ENCODE data around the gene P2RX6. TPM values are rescaled to one million over a fixed set of nuclear protein-coding genes. Genes with fewer than 3 reads are reported as not detected.
"Not testable (repeated sequence)": the region's sequence is repeated elsewhere in the genome, so short reads cannot be mapped to it uniquely, and the experiment has no call there.

Gene P2RX6
- total RNA-seq, 2 donors from 2014 or later = 4.6 to 5.5 TPM

DNA sequence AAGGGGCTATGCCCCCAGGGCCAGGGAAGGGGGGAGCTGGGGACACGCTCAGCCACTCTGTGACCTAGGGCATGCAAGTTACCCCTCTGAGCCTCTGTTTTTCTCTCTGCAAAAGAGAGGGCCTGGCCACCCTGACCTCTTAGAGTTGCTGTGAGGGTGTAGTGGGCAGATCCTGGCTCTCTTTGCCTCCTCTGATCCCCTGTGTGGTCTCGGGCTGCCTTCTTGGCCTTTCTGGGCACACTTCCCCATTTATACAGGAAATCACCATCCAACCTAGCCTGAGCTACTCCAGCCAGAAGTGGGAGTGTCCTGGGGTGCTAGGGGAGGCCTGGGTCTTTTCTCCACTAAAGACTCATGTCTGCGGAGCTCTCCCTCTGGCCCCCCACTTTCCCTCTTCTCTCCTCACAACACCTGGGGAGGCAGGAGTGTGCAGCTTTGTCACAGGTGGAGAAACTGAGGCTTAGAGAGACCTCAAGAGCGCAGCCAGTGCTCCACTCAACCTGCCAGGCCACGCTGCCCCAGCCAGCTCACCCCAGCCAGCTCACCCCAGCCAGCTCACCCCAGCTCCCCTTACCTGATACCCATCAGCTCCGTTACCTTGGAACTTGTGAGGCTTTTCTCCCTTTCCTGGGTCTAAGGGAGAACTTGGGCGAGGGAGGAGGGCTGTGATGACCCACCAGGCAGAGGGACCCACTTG is 46.5 kb upstream of the P2RX6 start:
- Histone ChIP-seq H3K27me3 (replicated peaks; ENCODE audit: insufficient read depth) (no peaks in the 10 kb centered on the region), H3K4me1 (replicated peaks) (no peaks in the 10 kb centered on the region), H3K4me3 (no peak overlapping the region), H3K27ac (no peak overlapping the region), H3K36me3 (no peaks in the 10 kb centered on the region), H3K9me3 (no peaks in the 10 kb centered on the region)
- TF ChIP-seq POLR2A (IDR thresholded peaks at IDR 0.05) (no peak), POLR2AphosphoS5 (IDR thresholded peaks at IDR 0.05) (no peak)
- DNase-seq (ENCODE audit: low spot score) = no peak
- intact Hi-C loops (cut with DNase I) = no loop called here
- 67% methylated on average over 7 of the region's 7 CpGs for WGBS

DNA sequence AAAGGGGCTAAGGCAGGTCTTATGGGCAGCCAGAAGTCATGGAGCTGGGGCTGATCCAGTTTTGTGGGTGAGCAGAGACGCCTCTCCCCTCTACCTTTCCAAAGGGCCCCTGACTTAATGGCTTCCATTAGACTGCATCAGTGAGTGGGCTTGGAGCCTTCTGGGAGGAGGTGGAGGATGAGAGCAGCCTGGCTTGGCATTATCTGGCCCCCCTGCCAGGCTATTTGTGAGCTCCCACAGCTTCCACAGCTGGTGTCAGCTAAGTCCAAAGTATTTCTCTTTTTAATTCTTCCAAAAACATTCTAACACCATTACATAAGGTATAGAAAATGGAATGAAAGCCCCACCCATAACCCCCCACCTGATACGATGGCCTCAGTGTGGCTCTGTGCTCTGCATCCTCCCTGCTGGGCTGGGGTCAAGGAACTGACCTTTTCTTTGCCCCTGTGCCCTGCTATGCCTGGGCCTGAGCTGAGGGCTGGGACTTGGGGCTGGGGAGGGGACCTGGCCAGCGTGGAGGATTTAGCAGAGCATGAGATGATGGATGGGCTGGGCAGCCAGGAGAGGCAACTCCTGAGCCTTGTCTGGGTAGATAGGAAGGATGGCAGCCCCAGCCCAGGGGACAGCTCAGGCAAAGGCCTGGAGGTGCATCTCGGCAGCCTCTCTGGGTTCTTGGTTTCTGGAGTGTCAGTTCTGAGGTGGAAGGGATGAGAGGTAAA is 43.9 kb upstream of the P2RX6 start:
- WGBS = 66% methylated on average over 4 of the region's 4 CpGs
- intact Hi-C loops (cut with DNase I) = no loop called here
- H3K27me3 ChIP-seq (replicated peaks; ENCODE audit: insufficient read depth) = no peaks in the 10 kb centered on the region

DNA sequence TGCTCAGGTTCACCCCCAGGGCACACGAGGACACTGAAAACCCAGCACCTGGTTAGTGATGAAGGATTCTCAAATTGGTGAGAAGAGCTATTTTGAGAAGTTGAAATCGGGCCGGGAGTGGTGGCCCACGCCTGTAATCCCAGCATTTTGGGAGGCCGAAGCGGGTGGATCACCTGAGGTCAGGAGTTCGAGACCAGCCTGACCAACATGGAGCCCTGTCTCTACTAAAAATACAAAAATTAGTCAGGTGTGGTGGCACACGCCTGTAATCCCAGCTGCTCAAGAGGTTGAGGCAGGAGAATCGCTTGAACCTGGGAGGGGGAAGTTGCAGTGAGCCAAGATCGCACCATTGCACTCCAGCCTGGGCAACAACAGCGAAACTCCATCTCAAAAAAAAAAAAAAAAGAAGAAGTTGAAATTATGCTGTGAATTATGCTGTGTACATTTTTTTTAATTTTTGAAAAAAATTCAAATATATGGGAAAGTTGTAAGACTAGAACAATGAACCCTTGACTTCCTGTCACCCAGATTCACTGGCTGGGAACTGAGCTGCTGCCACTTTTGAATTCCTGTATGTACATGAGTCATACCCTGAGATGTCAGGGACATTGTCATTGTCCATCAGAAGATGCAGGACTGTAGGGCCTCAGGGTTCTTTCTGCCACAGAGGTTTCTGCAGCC is 42.8 kb upstream of the P2RX6 start:
- intact Hi-C loops (cut with DNase I); H3K27me3 ChIP-seq (replicated peaks; ENCODE audit: insufficient read depth); H3K9me3 ChIP-seq; H3K36me3 ChIP-seq; DNase-seq (ENCODE audit: low spot score); H3K27ac ChIP-seq; H3K4me3 ChIP-seq; H3K4me1 ChIP-seq (replicated peaks): not testable (repeated sequence)
- 80% methylated on average over 11 of the region's 11 CpGs for WGBS

More for the DNA sequence above, 43.9 kb upstream of the P2RX6 start:
- no peak for DNase-seq (ENCODE audit: low spot score)
- Histone ChIP-seq H3K4me1 (replicated peaks) (no peaks in the 10 kb centered on the region), H3K27ac (no peak overlapping the region), H3K4me3 (no peak overlapping the region), H3K36me3 (no peaks in the 10 kb centered on the region), H3K9me3 (no peaks in the 10 kb centered on the region)
- TF ChIP-seq POLR2AphosphoS5 (IDR thresholded peaks at IDR 0.05) (no peak), POLR2A (IDR thresholded peaks at IDR 0.05) (no peak)
- TF ChIP-seq, protein P1, sequence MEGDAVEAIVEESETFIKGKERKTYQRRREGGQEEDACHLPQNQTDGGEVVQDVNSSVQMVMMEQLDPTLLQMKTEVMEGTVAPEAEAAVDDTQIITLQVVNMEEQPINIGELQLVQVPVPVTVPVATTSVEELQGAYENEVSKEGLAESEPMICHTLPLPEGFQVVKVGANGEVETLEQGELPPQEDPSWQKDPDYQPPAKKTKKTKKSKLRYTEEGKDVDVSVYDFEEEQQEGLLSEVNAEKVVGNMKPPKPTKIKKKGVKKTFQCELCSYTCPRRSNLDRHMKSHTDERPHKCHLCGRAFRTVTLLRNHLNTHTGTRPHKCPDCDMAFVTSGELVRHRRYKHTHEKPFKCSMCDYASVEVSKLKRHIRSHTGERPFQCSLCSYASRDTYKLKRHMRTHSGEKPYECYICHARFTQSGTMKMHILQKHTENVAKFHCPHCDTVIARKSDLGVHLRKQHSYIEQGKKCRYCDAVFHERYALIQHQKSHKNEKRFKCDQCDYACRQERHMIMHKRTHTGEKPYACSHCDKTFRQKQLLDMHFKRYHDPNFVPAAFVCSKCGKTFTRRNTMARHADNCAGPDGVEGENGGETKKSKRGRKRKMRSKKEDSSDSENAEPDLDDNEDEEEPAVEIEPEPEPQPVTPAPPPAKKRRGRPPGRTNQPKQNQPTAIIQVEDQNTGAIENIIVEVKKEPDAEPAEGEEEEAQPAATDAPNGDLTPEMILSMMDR (IDR thresholded peaks at IDR 0.05) = no peak

DNA sequence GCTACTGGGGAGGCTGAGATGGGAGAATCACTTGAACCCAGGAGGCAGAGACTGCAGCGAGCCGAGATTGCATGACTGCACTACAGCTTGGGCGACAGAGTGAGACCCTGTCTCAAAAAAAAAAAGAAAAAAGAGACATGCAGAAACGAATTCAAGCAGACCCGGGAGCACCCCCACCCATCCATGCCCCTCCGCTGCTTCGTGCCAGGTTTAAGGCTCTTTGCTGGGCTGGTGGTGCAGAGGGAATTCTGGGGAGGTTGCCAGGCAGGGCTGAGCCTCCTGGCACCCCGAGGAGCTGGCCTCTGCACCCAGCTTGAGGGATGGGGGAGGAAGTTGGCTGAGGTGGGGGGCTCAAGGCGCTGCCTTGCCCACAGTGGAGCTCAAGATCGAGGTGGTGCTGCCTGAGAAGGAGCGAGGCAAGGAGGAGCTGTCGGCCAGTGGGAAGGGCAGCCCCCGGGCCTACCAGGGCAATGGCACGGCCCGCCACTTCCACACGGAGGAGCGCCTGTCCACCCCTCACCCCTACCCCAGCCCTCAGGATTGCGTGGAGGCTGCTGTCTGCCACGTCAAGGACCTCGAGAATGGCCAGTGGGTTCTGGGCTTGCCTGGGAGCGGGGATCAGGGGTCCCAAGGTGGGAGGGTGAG is 41.9 kb upstream of the P2RX6 start:
- Histone ChIP-seq H3K36me3 (no peaks in the 10 kb centered on the region), H3K27me3 (replicated peaks; ENCODE audit: insufficient read depth) (no peaks in the 10 kb centered on the region), H3K27ac (no peak overlapping the region), H3K4me1 (replicated peaks) (no peaks in the 10 kb centered on the region), H3K4me3 (no peak overlapping the region), H3K9me3 (no peaks in the 10 kb centered on the region)
- DNase-seq (ENCODE audit: low spot score) = no peak
- WGBS = 71% methylated on average over 21 of the region's 21 CpGs
- intact Hi-C loops (cut with DNase I) = no loop called here
- TF ChIP-seq, protein P1 (IDR thresholded peaks at IDR 0.05) = no peak
- TF ChIP-seq POLR2AphosphoS5 (IDR thresholded peaks at IDR 0.05) (no peak), POLR2A (IDR thresholded peaks at IDR 0.05) (no peak)

DNA sequence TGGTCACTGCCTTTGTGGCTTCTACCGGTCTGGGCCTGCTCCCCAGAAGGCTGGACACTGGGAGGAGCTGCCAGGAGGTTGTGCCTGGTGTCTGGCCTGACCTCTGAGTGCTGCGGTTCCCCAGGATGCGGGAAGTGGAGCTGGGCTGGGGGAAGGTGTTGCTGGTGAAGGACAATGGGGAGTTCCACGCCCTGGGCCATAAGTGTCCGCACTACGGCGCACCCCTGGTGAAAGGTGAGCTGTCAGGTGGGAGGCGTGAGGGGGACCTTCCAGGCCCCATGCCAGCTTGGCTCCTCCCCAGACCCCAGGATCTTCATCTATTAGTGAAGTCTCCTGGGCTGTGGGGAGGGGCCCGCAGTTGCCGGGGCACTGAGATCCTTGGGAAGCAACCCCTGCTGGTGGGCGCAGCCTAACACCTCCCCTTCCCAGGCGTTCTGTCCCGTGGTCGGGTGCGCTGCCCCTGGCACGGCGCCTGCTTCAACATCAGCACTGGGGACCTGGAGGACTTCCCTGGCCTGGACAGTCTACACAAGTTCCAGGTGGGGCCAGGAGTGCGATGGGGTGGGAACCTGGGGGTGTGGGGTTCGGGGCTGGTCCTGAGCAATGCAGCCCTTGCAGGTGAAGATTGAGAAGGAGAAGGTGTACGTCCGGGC is 41.2 kb upstream of the P2RX6 start:
- Histone ChIP-seq H3K9me3 (no peaks in the 10 kb centered on the region), H3K27ac (no peak overlapping the region), H3K36me3 (no peaks in the 10 kb centered on the region), H3K4me3 (no peak overlapping the region), H3K27me3 (replicated peaks; ENCODE audit: insufficient read depth) (no peaks in the 10 kb centered on the region), H3K4me1 (replicated peaks) (no peaks in the 10 kb centered on the region)
- WGBS = 39% methylated on average over 21 of the region's 21 CpGs
- no peak for DNase-seq (ENCODE audit: low spot score)
- intact Hi-C loops (cut with DNase I) = no loop called here
- TF ChIP-seq, protein P1 (IDR thresholded peaks at IDR 0.05) = no peak
- TF ChIP-seq POLR2AphosphoS5 (IDR thresholded peaks at IDR 0.05) (no peak), POLR2A (IDR thresholded peaks at IDR 0.05) (no peak)
